AG08396 (cell line): ENCODE measurements around the gene AGPAT1.
A peak's percentile ranks its signal among the peaks of the same experiment; 100 is the strongest.

Source experiments
- DNase-seq: peaks from one replicate; pipeline ENCODE4 v3.0.0; 2012; ENCODE audit warnings: low spot score, mixed read lengths

The AGPAT1 gene

DNA sequence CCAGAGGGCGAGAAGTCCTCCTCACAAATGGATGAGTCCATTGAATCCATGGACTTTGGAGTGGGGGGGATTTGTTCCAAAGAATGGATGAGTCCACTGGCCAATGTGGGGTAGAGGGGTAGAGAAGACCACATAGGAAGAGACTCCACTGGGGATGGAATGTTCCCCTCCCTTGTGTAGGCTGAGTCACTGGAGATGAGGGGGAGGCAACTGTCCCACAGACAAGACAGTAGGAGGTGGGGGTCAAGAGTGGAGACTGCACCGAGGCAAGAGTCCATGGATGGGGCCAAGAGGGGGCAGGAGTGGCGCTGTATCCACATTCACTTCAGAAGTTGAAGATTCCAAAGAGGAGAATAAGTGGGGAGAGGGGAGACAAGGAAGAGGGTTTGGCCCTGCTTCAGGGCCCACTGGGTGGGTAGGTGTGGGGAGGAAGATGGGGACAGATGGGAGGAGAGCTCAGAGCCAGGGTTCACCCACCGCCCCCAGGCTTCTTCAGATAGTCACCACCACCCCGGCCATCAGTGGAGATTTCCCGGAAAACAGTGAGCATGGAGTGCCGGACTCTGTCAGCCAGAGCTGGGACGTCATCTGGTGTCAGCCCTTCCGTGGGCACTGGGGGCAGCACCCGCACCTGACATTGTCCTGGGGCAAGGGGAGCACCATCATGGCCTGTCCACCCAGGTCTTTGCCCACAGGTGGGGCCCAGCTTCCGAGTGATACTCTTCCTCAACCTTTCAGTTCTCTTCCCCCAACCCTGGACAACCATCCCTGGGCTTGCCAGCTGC is 6.9 kb downstream of the AGPAT1 start:
- DNase-seq, result no peak

GRCh38 chr6:32168350-32168749 is 7.5 kb downstream of the AGPAT1 start:
- DNase-seq, result no peak

DNA sequence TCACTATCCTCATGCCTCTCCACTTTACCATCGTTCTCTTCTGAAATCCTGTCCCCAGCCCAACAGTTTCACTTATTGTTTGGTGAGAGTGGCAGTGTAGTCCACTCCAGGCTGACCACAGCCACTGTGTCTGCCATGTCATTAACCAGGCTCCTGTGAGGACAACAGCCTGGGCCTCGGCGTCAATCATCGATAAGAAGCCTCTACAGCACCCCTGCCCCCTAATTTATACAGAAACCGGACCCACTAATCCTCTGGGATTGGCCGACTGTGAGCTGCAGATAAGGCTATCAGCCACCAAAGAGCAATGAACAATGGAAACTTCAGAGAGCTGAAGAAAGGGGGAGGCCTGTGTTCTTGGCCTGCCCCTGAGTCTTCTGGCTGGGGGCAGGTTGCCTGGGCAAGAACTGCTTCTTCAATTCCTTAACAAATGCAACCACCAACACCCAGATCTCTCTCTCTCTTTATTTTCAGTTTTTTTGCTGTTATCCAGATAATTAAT is 8.1 kb downstream of the AGPAT1 start:
- DNase-seq, result no peak

DNA sequence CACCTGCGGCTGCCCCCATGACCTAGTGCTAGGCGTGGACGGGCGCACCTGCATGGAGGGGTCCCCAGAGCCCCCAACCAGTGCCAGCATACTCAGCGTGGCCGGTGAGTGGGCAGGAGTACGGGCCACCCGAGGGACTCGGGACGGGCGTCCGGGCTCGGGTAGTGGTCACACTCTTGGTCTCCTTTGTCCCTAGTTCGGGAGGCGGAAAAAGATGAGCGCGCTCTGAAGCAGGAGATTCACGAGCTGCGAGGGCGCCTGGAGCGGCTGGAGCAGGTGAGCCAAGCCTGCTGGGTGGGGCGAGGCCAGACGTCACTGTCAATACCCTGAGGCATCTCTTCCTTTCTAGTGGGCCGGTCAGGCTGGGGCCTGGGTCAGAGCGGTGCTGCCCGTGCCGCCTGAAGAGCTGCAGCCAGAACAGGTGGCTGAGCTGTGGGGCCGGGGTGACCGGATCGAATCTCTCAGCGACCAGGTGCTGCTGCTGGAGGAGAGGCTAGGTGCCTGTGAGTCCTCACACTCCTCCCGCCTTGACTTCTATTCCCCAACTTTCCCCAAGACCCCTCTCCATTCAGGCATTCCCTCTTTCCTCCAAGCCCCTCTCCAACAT is 8.6 kb downstream of the AGPAT1 start:
- no peak for DNase-seq

DNA sequence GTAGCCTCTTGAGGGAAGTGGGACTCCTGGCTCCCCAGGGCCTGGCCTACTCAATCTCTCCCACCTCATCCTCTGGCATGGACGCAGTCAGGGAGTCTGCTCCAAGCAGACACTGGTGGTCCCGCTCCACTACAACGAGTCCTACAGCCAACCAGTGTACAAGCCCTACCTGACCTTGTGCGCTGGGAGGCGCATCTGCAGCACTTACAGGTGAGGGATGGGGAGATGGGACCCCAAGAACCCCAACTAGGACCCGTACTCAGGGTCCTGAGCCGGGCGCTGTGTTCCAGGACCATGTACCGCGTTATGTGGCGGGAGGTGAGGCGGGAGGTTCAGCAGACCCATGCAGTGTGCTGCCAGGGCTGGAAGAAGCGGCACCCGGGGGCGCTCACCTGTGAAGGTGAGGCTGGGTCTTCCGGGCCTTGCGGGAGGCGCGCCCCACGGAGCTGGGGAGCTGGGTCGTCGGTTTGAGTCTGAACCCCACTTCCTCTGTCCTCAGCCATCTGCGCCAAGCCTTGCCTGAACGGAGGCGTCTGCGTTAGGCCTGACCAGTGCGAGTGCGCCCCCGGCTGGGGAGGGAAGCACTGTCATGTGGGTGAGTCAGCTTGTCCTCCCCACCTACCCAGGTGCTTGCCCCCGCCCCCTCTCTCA is 9.3 kb downstream of the AGPAT1 start:
- no peak for DNase-seq

- no peak for DNase-seq
Measured at GRCh38 chr6:32164295-32164694, 11.6 kb downstream of the AGPAT1 start, which contains the start of gene EGFL8. TSS of gene EGFL8 (plus strand) at chr6:32164595. CDS start at chr6:32166166, 1,571 bp downstream.

GRCh38 chr6:32163559-32164258 is 12.2 kb downstream of the AGPAT1 start:
- no peak for DNase-seq

- DNase-seq, result no peak
Measured at GRCh38 chr6:32158052-32158451, 17.8 kb downstream of the AGPAT1 start.

GRCh38 chr6:32156891-32157290 is 19.0 kb downstream of the AGPAT1 start:
- DNase-seq, result no peak

DNA sequence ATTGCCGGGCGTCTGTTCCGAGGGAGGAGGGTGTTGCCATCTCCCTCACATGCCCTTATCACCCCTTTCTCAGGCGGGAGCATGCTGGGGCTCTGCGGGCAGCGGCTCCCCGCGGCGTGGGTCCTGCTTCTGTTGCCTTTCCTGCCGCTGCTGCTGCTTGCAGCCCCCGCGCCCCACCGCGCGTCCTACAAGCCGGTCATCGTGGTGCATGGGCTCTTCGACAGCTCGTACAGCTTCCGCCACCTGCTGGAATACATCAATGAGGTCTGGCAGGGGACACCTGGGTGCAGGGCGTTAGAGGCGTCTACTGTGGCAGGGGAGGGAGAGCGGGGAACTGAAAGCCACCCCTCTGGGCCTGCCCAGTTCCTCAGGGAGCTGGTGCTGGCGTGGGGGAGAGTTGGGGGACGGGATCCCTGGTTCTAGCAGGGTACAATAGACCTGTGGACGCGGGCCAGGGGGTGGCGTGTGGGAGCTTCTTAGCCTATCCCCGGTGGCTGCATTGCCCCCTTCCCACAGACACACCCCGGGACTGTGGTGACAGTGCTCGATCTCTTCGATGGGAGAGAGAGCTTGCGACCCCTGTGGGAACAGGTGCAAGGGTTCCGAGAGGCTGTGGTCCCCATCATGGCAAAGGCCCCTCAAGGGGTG is 21.2 kb downstream of the AGPAT1 start:
- peak; percentile 79 for DNase-seq

GRCh38 chr6:32153564-32154513 is 22.0 kb downstream of the AGPAT1 start, which contains the start of gene PPT2:
TSS of gene PPT2 (plus strand) at chr6:32154141. CDS start at chr6:32154595, 454 bp downstream.
- peak; percentile 92 for DNase-seq

DNA sequence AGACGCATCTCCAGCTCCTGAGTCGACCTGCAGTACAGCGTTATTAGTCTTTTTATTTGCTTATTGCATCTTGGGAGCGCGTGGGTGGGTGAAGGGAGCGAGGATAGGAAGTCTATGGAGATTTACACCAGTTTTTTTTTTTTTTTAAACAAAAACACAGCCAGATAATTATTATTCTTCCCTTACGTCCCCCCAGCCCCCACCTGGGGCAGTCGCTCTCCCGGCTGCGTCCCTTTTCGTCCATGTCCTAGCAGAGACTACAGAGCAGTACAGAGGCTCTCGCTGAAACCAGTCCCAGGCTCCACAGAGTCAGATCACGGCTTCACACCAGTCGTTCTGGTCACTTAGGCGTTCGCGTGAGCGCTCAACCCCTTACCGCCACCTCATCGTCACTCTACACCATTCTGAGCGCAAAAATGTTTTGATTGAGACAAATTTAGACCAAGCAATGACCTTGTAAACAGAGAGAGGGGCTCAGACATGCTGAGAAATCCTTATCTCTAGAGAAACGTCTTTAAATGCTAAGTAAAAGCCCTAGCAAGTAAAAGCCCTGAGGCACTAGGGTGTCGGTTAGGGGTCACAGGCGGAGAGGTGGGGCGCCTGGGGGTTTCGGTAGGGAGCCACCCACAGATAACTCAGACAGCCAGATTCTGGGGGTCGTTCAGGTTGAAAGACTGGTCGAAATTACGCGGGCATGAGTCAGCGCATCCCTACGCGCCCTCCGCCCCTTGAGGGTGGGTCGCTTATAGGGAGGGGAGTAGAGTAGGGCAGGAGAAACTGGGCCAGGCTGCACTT is 22.9 kb downstream of the AGPAT1 start:
- peak; percentile 52 for DNase-seq

DNA sequence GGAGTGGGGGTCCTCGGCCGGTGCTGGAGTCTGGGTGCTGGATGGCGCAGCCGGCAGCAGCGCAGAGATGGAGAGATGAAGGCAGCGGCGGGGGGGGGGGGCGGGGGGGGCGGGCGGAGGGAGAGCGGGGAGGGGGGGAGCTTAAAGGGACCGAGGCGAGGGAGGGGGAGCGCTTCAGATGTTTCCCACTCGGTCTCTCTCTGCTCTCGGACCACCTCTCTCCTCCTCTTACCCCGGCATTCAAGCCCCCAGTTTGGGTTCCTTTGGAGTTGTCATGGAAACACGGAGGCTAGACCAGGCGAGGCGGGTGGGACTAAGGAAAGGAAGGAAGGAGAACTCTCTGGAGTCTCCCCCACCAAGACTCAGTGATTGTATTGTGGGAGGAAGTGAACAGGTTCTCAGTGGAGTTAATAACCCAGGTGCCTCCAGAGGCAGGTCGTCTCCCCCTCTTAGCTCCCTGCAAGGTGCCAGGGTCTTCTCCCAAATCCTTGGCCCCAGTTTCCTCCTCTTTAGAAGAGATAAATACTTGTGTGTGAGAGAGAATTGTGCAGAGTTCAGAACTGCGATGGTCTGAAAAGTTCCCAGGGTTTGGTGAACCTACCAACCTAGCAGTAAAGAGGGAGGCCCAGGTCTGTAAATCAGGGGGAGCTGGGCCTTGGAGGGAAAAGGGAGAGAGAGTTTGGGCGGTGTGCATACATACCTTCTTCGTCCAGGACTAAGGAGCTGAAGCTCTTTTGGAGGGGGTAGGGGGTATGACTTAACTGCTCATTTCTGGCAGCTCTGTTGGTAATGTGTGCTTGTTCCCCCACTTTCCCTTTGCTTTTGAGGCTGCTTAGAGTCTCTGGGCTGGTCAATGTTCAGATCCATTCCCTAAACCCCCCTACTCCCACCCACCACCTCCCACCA is 23.8 kb downstream of the AGPAT1 start, which contains the start of gene PRRT1:
Gene PRRT1 (minus strand): TSS at position 77 of the 906 bp plus-strand sequence. CDS start 112 bp downstream, outside the sequence.
- peak; percentile 48 for DNase-seq

- no peak for DNase-seq
Measured at GRCh38 chr6:32151181-32151862, 24.6 kb downstream of the AGPAT1 start.

GRCh38 chr6:32149932-32150870 is 25.7 kb downstream of the AGPAT1 start:
- DNase-seq, result no peak

- no peak for DNase-seq
Measured at GRCh38 chr6:32149092-32149755, 26.7 kb downstream of the AGPAT1 start.
